HUES48 (cell line): Measurements from ENCODE around the gene NELL1.

Source experiments
- H3K27ac ChIP-seq: one replicate; pipeline ENCODE4 v1.7.0; 2013; ENCODE audit warnings: low read depth, low read length, inconsistent platforms
- H3K27me3 ChIP-seq: 2 replicates; pipeline ENCODE4 v1.6.1; 2013; ENCODE audit warnings: mild to moderate bottlenecking, low read length; ENCODE audit not compliant: control insufficient read depth, insufficient read depth
- H3K36me3 ChIP-seq: 2 replicates; pipeline ENCODE4 v1.6.1; 2013; ENCODE audit warnings: low read length; ENCODE audit not compliant: control insufficient read depth, insufficient read depth
- H3K4me1 ChIP-seq: 2 replicates; pipeline ENCODE4 v1.6.1; 2013; ENCODE audit warnings: mild to moderate bottlenecking, low read length; ENCODE audit not compliant: control insufficient read depth, insufficient read depth
- H3K4me3 ChIP-seq: 2 replicates; pipeline ENCODE4 v1.5.1; 2013; ENCODE audit warnings: mild to moderate bottlenecking, low read depth, low read length
- H3K9ac ChIP-seq: 2 replicates; pipeline ENCODE4 v1.6.1; 2013; ENCODE audit warnings: mild to moderate bottlenecking, low read depth, low read length, moderate library complexity
- H3K9me3 ChIP-seq: 2 replicates; pipeline ENCODE4 v1.6.1; 2013; ENCODE audit warnings: low read length; ENCODE audit not compliant: control insufficient read depth, insufficient read depth

The NELL1 gene

DNA sequence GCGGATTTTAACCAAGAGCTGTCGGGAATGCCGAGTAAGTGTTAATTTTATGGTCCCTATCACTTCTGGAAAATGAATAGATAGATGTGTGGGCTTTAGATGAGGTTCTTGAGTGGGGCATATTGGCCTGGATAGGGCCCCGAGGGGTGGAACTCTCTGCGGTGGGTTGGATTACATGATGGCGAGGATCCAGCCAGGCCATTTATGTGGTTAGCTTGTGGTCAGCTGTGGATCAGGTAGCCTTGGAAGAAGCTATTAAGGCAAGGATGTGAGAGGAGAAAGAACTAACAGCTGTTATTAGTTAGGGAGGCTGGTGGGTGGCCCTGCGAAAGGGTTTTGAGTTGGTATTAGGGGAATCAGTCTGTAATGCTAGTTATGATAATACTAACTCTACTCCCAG, 268.4 kb downstream of the NELL1 start:
- no peaks in the 10 kb centered on the region for H3K36me3 ChIP-seq
- H3K4me1 ChIP-seq: no peaks in the 10 kb centered on the region

DNA sequence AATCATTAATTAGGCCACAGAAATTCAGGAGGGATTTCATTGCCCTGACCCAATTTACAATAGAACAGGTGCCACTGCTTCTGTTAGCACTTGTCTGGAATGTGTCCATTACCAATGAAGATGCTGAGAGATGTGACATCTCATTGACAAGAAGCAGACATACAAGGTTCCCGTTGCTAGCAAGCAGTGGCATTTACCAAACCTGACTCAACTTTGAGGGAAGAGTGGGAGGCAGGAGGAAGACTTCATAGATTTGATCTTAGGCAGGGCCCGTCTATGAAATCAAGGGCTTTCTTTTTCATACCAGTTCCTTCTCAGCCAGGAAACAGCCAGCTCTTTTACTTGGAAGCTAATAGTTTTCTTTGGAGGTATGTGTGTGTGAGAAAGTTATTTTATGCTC, 280.2 kb downstream of the NELL1 start:
- Histone ChIP-seq H3K27ac (no peak overlapping the region), H3K4me1 (peaks cover 9% of the 10 kb centered on the region), H3K9me3 (no peaks in the 10 kb centered on the region), H3K36me3 (no peaks in the 10 kb centered on the region), H3K4me3 (no peak overlapping the region), H3K27me3 (no peaks in the 10 kb centered on the region), H3K9ac (no peak overlapping the region)

More for the DNA sequence above, 268.4 kb downstream of the NELL1 start:
- Histone ChIP-seq H3K9ac (no peak overlapping the region), H3K4me3 (no peak overlapping the region), H3K27ac (no peak overlapping the region), H3K9me3 (no peaks in the 10 kb centered on the region), H3K27me3 (no peaks in the 10 kb centered on the region)

DNA sequence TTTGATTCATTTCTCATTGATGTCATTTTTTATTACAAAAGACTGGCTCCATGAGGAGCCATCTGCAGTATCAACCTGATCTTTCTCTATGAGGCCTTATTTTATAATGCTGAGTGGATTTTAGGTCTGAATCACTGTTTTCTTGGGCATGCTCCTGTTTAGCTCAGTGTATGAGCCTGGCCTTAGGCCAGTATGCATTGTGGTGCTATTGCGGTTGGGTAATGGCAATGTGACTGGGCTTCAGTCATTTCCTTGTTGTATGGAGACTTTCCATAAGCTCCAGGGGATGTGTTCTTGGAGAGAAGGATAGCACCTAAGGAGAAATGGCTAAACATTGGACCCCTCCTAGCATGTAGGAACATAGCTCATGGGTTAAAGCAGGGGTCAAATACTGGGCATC, 293.2 kb downstream of the NELL1 start:
- H3K36me3 ChIP-seq: no peaks in the 10 kb centered on the region
- no peak overlapping the region for H3K9ac ChIP-seq

DNA sequence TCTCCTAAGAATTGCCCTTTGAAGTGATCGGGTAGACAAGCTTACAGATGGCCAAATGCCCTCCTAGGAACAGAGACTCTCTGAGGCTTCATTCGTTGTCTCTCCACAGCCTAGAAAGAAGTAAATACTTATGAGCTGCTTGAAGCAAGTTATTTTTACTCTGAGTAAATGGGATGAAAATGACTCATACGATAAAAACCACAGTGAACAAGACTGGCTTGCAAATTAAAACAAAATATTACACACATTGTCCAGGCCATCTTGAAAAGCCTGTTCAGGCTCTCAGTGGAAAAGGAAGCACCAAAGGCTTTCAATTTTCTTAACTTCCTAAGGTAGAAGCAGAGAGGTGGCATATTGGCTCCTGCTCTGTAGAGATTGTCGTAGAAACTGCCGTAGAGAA, 294.2 kb downstream of the NELL1 start:
- H3K4me1 ChIP-seq: peaks cover 12% of the 10 kb centered on the region
- no peak overlapping the region for H3K9ac ChIP-seq
- H3K27me3 ChIP-seq: no peaks in the 10 kb centered on the region
- no peak overlapping the region for H3K4me3 ChIP-seq
- no peaks in the 10 kb centered on the region for H3K9me3 ChIP-seq
- H3K27ac ChIP-seq: no peak overlapping the region
- no peaks in the 10 kb centered on the region for H3K36me3 ChIP-seq

More for the DNA sequence above, 293.2 kb downstream of the NELL1 start:
- H3K27ac ChIP-seq: no peak overlapping the region
- H3K4me1 ChIP-seq: peaks cover 12% of the 10 kb centered on the region
- no peaks in the 10 kb centered on the region for H3K9me3 ChIP-seq
- no peak overlapping the region for H3K4me3 ChIP-seq
- H3K27me3 ChIP-seq: no peaks in the 10 kb centered on the region

DNA sequence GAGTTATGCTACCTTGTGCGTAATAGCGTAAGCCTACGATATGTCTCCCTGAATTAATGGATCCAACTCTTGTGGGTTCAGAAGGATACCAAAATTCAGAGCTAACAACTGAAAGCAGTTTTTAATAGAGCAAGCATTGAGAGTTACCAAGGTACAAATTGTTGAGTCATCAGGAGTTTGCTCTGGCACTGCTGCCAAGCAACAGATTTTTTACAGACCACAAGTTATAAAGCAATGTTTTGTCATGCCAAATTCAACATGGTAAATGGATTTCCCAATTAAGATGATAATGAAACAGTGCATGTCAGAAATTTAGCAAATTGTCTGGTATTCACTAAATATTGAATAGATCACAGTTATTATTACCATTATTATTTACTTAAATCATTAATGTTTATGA, 295.6 kb downstream of the NELL1 start:
- no peak overlapping the region for H3K27ac ChIP-seq
- H3K27me3 ChIP-seq: no peaks in the 10 kb centered on the region
- no peaks in the 10 kb centered on the region for H3K36me3 ChIP-seq
- peaks cover 12% of the 10 kb centered on the region for H3K4me1 ChIP-seq
- no peaks in the 10 kb centered on the region for H3K9me3 ChIP-seq
- H3K9ac ChIP-seq: no peak overlapping the region
- H3K4me3 ChIP-seq: no peak overlapping the region

DNA sequence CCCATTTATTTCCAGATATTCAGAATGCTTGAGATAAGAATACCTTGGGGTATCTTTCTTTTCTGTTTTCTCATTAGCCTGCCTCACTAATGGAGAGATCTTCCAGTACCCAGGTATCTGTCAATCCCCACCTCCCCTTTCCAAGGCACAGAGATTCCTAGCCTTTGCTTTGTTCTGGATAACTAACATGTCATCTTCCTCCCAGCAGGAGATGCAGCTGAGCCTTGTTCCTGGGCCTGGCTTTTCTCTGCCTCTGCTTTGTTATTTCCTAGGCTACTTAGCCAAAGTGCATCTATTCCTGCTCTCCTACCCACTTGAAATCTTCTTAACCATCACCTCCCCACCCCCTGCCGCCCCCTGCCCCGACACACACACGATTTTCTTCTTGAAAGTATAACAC, 297.1 kb downstream of the NELL1 start:
- Histone ChIP-seq H3K4me1 (peaks cover 12% of the 10 kb centered on the region), H3K36me3 (no peaks in the 10 kb centered on the region), H3K9me3 (no peaks in the 10 kb centered on the region), H3K27ac (no peak overlapping the region), H3K27me3 (no peaks in the 10 kb centered on the region), H3K9ac (no peak overlapping the region), H3K4me3 (no peak overlapping the region)

DNA sequence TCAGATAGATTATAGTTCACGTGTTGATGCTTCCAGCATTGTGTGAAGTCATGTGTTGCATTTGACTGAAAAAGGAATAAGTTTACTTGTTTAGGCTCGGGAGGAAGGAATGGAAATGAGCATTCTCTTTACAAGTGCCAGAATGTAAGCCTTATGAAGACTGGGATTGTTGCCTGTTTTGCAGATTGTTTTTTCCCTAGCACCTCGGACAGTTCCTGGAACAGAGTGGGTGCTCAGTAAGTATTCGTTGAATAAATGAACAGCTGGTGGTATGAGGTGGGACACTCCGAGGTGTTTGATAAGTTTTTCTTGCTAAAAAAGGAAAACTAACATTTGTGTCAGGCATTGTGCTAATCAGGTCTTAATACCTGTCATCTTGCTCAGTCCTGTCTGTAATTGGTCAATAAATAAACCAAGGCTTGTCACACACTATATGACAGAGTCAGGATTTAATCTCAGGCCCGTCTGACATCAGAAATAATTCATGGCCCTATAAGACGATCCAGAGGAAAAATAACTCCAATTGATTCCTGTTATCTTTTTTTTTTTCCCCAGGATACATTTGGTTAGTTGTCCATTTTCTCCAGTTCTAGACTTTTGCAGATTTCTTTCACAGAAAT, 304.7 kb downstream of the NELL1 start:
- Histone ChIP-seq H3K27ac (no peak overlapping the region), H3K27me3 (no peaks in the 10 kb centered on the region), H3K36me3 (no peaks in the 10 kb centered on the region), H3K4me1 (no peaks in the 10 kb centered on the region), H3K4me3 (no peak overlapping the region), H3K9ac (no peak overlapping the region), H3K9me3 (no peaks in the 10 kb centered on the region)

DNA sequence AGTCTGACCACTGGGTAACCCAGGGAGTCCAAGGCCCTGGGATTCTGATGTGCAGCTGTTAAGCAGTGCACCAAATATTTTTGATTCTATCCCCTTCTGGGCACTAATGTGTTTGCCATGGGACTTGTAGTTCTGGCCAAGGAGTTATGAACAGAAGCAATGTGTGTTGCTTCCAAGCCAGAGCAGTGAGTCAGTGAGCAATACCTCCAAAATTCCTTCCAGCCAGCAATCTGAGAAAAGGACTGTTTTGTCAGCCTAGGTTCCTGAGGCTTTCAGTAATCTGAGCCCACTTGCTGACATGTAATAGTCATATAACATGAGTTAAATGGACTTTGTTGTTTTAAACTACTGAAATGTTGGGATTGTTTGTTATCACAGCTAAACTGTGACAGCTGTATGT, 311.4 kb downstream of the NELL1 start:
- H3K9ac ChIP-seq: no peak overlapping the region
- no peaks in the 10 kb centered on the region for H3K9me3 ChIP-seq
- no peaks in the 10 kb centered on the region for H3K27me3 ChIP-seq
- H3K36me3 ChIP-seq: no peaks in the 10 kb centered on the region
- no peaks in the 10 kb centered on the region for H3K4me1 ChIP-seq
- no peak overlapping the region for H3K4me3 ChIP-seq
- no peak overlapping the region for H3K27ac ChIP-seq

DNA sequence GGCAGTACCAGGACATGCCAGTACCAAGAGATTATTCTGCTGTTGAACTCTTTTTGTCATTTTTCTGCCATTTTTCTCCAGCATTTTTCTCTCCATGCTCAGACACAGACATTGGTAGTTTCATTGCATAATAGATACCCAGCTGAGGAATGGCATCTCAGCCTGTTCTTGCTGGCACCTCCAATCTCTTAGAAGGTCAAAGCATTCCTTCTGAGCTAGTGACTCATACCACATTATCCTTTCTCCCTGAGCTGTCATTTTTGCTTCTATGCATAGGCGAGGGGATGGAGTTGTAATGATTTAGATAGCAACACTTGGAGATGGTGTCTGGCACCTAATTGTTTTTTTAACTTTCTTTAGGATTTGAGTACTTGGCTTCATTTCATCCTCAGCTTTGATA, 321.1 kb downstream of the NELL1 start:
- H3K4me1 ChIP-seq: no peaks in the 10 kb centered on the region
- H3K9me3 ChIP-seq: no peaks in the 10 kb centered on the region
- no peak overlapping the region for H3K4me3 ChIP-seq
- no peaks in the 10 kb centered on the region for H3K36me3 ChIP-seq
- H3K27me3 ChIP-seq: no peaks in the 10 kb centered on the region
- no peak overlapping the region for H3K27ac ChIP-seq
- H3K9ac ChIP-seq: no peak overlapping the region

DNA sequence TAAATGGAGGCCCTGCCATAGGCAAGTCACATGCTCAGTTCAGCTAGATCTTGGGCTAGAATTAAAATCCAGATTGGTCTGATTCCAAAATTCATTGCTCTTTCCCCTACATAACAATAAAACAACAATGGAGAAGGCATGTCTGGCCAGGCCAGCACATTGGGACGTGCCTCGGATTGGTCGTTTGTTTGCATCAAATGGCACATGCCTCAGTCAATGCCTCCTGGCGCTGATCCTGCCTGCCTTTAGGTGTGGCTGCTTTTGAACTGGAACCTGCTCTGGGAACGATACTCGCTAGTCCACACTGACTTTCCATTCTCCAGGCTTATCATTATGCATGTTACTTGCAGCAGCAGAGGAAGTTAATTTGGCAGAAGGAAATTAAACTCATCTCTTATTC, 322.1 kb downstream of the NELL1 start:
- Histone ChIP-seq H3K27ac (no peak overlapping the region), H3K4me3 (no peak overlapping the region), H3K36me3 (no peaks in the 10 kb centered on the region), H3K4me1 (no peaks in the 10 kb centered on the region), H3K9me3 (no peaks in the 10 kb centered on the region), H3K27me3 (no peaks in the 10 kb centered on the region), H3K9ac (no peak overlapping the region)

DNA sequence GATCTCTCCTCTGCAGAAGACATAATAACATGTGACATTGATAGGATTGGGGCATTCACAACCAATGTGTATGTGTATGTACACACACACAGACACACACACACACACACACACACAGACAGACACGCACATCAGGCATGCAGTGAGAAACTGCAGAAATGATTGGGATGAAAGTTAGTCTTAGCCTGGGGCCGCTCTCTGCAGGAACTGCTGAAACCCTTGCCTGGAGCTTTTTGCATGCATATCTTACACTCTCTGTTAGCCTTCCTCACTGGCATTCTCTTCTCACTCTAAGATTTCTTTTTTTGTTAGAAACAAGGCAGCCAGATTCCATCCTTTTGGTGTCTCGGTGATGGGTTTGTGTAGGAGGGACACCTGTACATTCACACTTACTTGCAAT, 337.9 kb downstream of the NELL1 start:
- H3K9ac ChIP-seq: no peak overlapping the region

DNA sequence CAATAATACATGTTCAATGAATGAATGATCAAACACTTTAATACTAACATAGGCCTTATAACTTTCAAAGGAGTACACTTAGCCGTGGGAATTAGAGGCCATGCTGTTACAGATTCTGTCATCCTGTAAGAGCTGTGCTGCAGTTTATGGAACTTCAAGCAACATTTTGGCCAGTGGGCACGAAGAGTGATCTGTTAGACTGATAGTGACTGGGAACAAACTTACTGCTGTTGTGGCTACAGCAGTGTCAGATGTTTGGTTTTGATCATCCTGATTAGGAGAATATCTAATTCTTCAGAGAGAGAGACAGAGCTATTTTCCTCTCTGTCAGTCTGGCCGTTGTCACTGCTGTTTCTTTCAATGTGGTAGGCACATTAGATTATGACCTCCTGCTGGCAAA, 348.9 kb downstream of the NELL1 start:
- Histone ChIP-seq H3K4me3 (no peak overlapping the region), H3K4me1 (peaks cover 27% of the 10 kb centered on the region), H3K9me3 (no peaks in the 10 kb centered on the region), H3K9ac (no peak overlapping the region), H3K36me3 (no peaks in the 10 kb centered on the region), H3K27me3 (no peaks in the 10 kb centered on the region), H3K27ac (no peak overlapping the region)

More for the DNA sequence above, 337.9 kb downstream of the NELL1 start:
- Histone ChIP-seq H3K27me3 (no peaks in the 10 kb centered on the region), H3K27ac (no peak overlapping the region), H3K4me1 (peaks cover 21% of the 10 kb centered on the region), H3K4me3 (no peak overlapping the region), H3K36me3 (no peaks in the 10 kb centered on the region), H3K9me3 (no peaks in the 10 kb centered on the region)
